ENCODE measurements around the gene DLX6. TPM values are rescaled to one million over a fixed set of nuclear protein-coding genes. Genes with fewer than 3 reads are reported as not detected.

DLX6 gene
- total RNA-seq, result not detected in 2 replicates

GRCh38 chr7:97005183-97006054 is at the start of gene DLX6:
DLX6 (plus strand) TSS chr7:97005553; CDS start chr7:97005978, 425 bp downstream.

GRCh38 chr7:97024209-97025129 is 19.1 kb downstream of the DLX6 start, which contains the start of gene DLX5:
DLX5 (minus strand) TSS chr7:97024831; CDS start chr7:97024623, 208 bp downstream.

Other genes with a start within 250 kb of the DLX6 start
- gene DLX5, start 19.3 kb downstream of the DLX6 start, total RNA-seq, result not detected in 2 replicates
- 6.0 and 9.0 TPM in 2 replicates for gene SDHAF3, start 112.1 kb downstream of the DLX6 start, total RNA-seq